ENCODE measurements around the gene INPP4B. TPM values are rescaled to one million over a fixed set of nuclear protein-coding genes. Genes with fewer than 3 reads are reported as not detected.

Gene INPP4B
- polyA plus RNA-seq, 1 of the 3 experiments (the other 2 are of a cell fraction), result 0.08 TPM

GRCh38 chr4:142715727-142716126 is 130.4 kb downstream of the INPP4B start:
- TF ChIP-seq REST (IDR thresholded peaks at IDR 0.05; ENCODE audit: low read depth, low read length) (no peak), TEAD4 (IDR thresholded peaks at IDR 0.05; ENCODE audit: borderline replicate concordance, insufficient read depth) (no peak), USF2 (IDR thresholded peaks at IDR 0.05; ENCODE audit: borderline replicate concordance, low read depth, low read length) (no peak), MAX (IDR thresholded peaks at IDR 0.05; ENCODE audit: low read depth) (no peak), ELF1 (IDR thresholded peaks at IDR 0.05) (no peak), RAD21 (IDR thresholded peaks at IDR 0.05; ENCODE audit: low read length) (no peak), NRF1 (IDR thresholded peaks at IDR 0.05; ENCODE audit: low read depth, low read length) (no peak), RCOR1 (IDR thresholded peaks at IDR 0.05; ENCODE audit: low read length) (no peak), MXI1 (IDR thresholded peaks at IDR 0.05; ENCODE audit: low read depth, low read length) (no peak), FOXJ3 (CRISPR knock-in tag; IDR thresholded peaks at IDR 0.05) (no peak), YY1 (IDR thresholded peaks at IDR 0.05; ENCODE audit: low read depth) (no peak), ZBTB33 (IDR thresholded peaks at IDR 0.05; ENCODE audit: borderline replicate concordance, low read depth) (no peak), CHD2 (IDR thresholded peaks at IDR 0.05; ENCODE audit: low read length, partially characterized antibody) (no peak), TCF12 (IDR thresholded peaks at IDR 0.05) (no peak), PBX3 (IDR thresholded peaks at IDR 0.05) (no peak), FOSL2 (IDR thresholded peaks at IDR 0.05; ENCODE audit: borderline replicate concordance, low read depth) (no peak), USF1 (IDR thresholded peaks at IDR 0.05; ENCODE audit: borderline replicate concordance, low read depth) (no peak), SIN3A (IDR thresholded peaks at IDR 0.05; ENCODE audit: borderline replicate concordance, low read depth, low read length) (no peak), GATA2 (CRISPR knock-in tag; IDR thresholded peaks at IDR 0.05) (no peak)
- Histone ChIP-seq H3K9ac (no peak overlapping the region), H3K9me3 (no peaks in the 10 kb centered on the region), H4K20me1 (ENCODE audit: insufficient read depth) (no peaks in the 10 kb centered on the region), H3K4me2 (no peak overlapping the region), H2AFZ (ENCODE audit: low read depth) (no peak overlapping the region), H3K79me2 (ENCODE audit: insufficient read depth) (no peaks in the 10 kb centered on the region; the same call in 1 of the 2 replicates), H3K36me3 (replicated peaks in 1 of 2; ENCODE audit: control insufficient read depth in 1 of 2, insufficient read depth in 2 of 2, low read length in 1 of 2) (no peaks in the 10 kb centered on the region), H3K4me3 (ENCODE audit: low read depth in 2 of 2, low read length in 1 of 2) (no peak overlapping the region), H3K27ac (ENCODE audit: low read depth in 2 of 2, low read length in 1 of 2) (no peak overlapping the region), H3K27me3 (ENCODE audit: insufficient read depth) (no peaks in the 10 kb centered on the region), H3K9me2 (no peaks in the 10 kb centered on the region), H3K4me1 (ENCODE audit: control insufficient read depth in 1 of 2, insufficient read depth in 2 of 2, low read depth in 1 of 2, low read length in 1 of 2) (no peaks in the 10 kb centered on the region), H3F3A (replicated peaks; ENCODE audit: insufficient read depth) (no peaks in the 10 kb centered on the region)
- no peak for DNase-seq
- ChIA-PET CTCF (interaction anchor here (0.8 to 1.4 kb wide), 2 partner anchors 55 to 363 kb away, joined by 3 to 4 read pairs; no protein-coding TSS in a partner anchor), POLR2A (no interaction called here)
